HCT116 (cell line): Measurements from ENCODE around the gene MKRN1. TPM values are rescaled to one million over a fixed set of nuclear protein-coding genes. Genes with fewer than 3 reads are reported as not detected.

Experiments
- CBX3 ChIP-seq: IDR thresholded peaks from 2 replicates; pipeline ENCODE4 v1.6.1; 2012; ENCODE audit warnings: low read depth
- EGR1 ChIP-seq: IDR thresholded peaks from 2 replicates; pipeline ENCODE4 v1.6.1; 2012; ENCODE audit warnings: low read depth
- ELF1 ChIP-seq: IDR thresholded peaks from 2 replicates; pipeline ENCODE4 v1.6.1; 2012; ENCODE audit warnings: low read depth, borderline replicate concordance
- EZH2phosphoT487 ChIP-seq: fragments of 200-600 bp; IDR thresholded peaks from 2 replicates; pipeline ENCODE4 v1.6.1; 2018; ENCODE audit warnings: antibody characterized with exemption, borderline replicate concordance
- MAX ChIP-seq: IDR thresholded peaks from 2 replicates; pipeline ENCODE4 v1.6.1; 2012
- POLR2AphosphoS5 ChIP-seq: IDR thresholded peaks from 2 replicates; pipeline ENCODE4 v1.6.1; 2011; ENCODE audit warnings: mild to moderate bottlenecking, low read depth, low read length, moderate library complexity
- RAD21 ChIP-seq: IDR thresholded peaks from 2 replicates; pipeline ENCODE4 v1.6.1; 2012; ENCODE audit warnings: low read depth, mild to moderate bottlenecking
- REST ChIP-seq: IDR thresholded peaks from 2 replicates; pipeline ENCODE4 v1.6.1; 2012; ENCODE audit warnings: low read depth
- SRF ChIP-seq: IDR thresholded peaks from 2 replicates; pipeline ENCODE4 v1.6.1; 2012; ENCODE audit warnings: low read depth
- TCF7L2 ChIP-seq: IDR thresholded peaks from 2 replicates; pipeline ENCODE4 v1.7.0; 2011; ENCODE audit warnings: borderline replicate concordance, inconsistent platforms; ENCODE audit not compliant: insufficient read depth, insufficient read length; ENCODE audit errors: extremely low read depth
- YY1 ChIP-seq: IDR thresholded peaks from 2 replicates; pipeline ENCODE4 v1.6.1; 2011; ENCODE audit warnings: low read length, low read depth, moderate library complexity, mild to moderate bottlenecking; ENCODE audit not compliant: insufficient replicate concordance; ENCODE audit errors: extremely low read depth
- ZNF274 ChIP-seq: fragments of 200-500 bp; sonication (Bioruptor generic); IDR thresholded peaks from 2 replicates; pipeline ENCODE4 v1.6.1; 2014; ENCODE audit warnings: mild to moderate bottlenecking, low read depth, low read length, inconsistent platforms
- total RNA-seq: library from RNA; stranded (reverse); gene quantifications from one replicate; pipeline ENCODE4 v1.2.1, GENCODE V29; 2021; ENCODE audit not compliant: unreplicated experiment

The MKRN1 gene
- total RNA-seq, 1 experiment from 2014 or later = 95.0 TPM

GRCh38 chr7:140403878-140404564, 75.3 kb downstream of the MKRN1 start, which contains the start of gene RAB19 (continued):
- TF ChIP-seq YY1 = peak; percentile 5
- peak; percentile 24; the same call in 1 of the 2 replicates for TF ChIP-seq POLR2AphosphoS5
- no peak for TF ChIP-seq RAD21
- TF ChIP-seq TCF7L2 = no peak
- no peak for TF ChIP-seq EZH2phosphoT487
- TF ChIP-seq REST = no peak
- peak; percentile 71 for TF ChIP-seq MAX
- TF ChIP-seq CBX3 = no peak
- no peak; the same call in 1 of the 2 replicates for TF ChIP-seq ELF1
- TF ChIP-seq SRF = no peak
- TF ChIP-seq EGR1 = no peak
- TF ChIP-seq ZNF274 = no peak

Other genes with a start within 250 kb of the MKRN1 start
- gene SLC37A3, start 81.0 kb downstream of the MKRN1 start, total RNA-seq = 41.8 TPM
- gene RAB19, start 75.4 kb downstream of the MKRN1 start, total RNA-seq = 2.6 TPM
- gene DENND2A, start 161.3 kb upstream of the MKRN1 start, total RNA-seq = 0.12 TPM
- gene ADCK2, start 193.4 kb upstream of the MKRN1 start, total RNA-seq = 16.9 TPM
- 143 TPM for gene NDUFB2, start 217.2 kb upstream of the MKRN1 start, total RNA-seq